ENCODE results near the gene LRP1-AS.

Gene LRP1-AS

GRCh38 chr12:57111031-57111734 lies 36.2 kb downstream of the LRP1-AS start, which contains the start of gene STAT6 (continued):
- TF ChIP-seq ZNF70 (CRISPR knock-in tag; IDR thresholded peaks at IDR 0.05): no peak

- TF ChIP-seq ZFP3 (CRISPR knock-in tag; IDR thresholded peaks at IDR 0.05) (no peak), PPARA (CRISPR knock-in tag; IDR thresholded peaks at IDR 0.05; ENCODE audit: borderline replicate concordance) (no peak), CSDC2 (CRISPR knock-in tag; IDR thresholded peaks at IDR 0.05) (no peak), SNAI2 (CRISPR knock-in tag; IDR thresholded peaks at IDR 0.05) (no peak), ZC3H10 (CRISPR knock-in tag; IDR thresholded peaks at IDR 0.05) (no peak), OSR1 (CRISPR knock-in tag; IDR thresholded peaks at IDR 0.05) (no peak), ESRRG (CRISPR knock-in tag; IDR thresholded peaks at IDR 0.05) (no peak), GLIS3 (CRISPR knock-in tag; IDR thresholded peaks at IDR 0.05) (no peak), RARB (CRISPR knock-in tag; IDR thresholded peaks at IDR 0.05) (no peak)
- no peak for ATAC-seq
These were observed 37.1 kb downstream of the LRP1-AS start for GRCh38 chr12:57110104-57111030.

- TF ChIP-seq TOX (CRISPR knock-in tag; IDR thresholded peaks at IDR 0.05; ENCODE audit: borderline replicate concordance): no peak
- TF ChIP-seq TSHZ2 (CRISPR knock-in tag; IDR thresholded peaks at IDR 0.05): no peak
- no peak for TF ChIP-seq PPARA (CRISPR knock-in tag; IDR thresholded peaks at IDR 0.05; ENCODE audit: borderline replicate concordance)
- no peak for ATAC-seq
These were observed 38.0 kb downstream of the LRP1-AS start for GRCh38 chr12:57109207-57110103.

- ATAC-seq: no peak
These were observed 39.8 kb downstream of the LRP1-AS start for GRCh38 chr12:57107456-57108155.

More at GRCh38 chr12:57107456-57108155, 39.8 kb downstream of the LRP1-AS start:
- TF ChIP-seq ISL1 (CRISPR knock-in tag; IDR thresholded peaks at IDR 0.05): no peak
- TF ChIP-seq TSHZ2 (CRISPR knock-in tag; IDR thresholded peaks at IDR 0.05): no peak
- no peak for TF ChIP-seq GLIS3 (CRISPR knock-in tag; IDR thresholded peaks at IDR 0.05)
- no peak for TF ChIP-seq ZNF8 (CRISPR knock-in tag; IDR thresholded peaks at IDR 0.05)
- TF ChIP-seq RARB (CRISPR knock-in tag; IDR thresholded peaks at IDR 0.05): no peak
- no peak for TF ChIP-seq ZNF565 (CRISPR knock-in tag; conservative IDR thresholded peaks at IDR 0.05; ENCODE audit: low read depth)
- TF ChIP-seq POU6F1 (CRISPR knock-in tag; IDR thresholded peaks at IDR 0.05; ENCODE audit: borderline replicate concordance, low read depth): no peak
- TF ChIP-seq ZFP30 (CRISPR knock-in tag; IDR thresholded peaks at IDR 0.05): no peak
- no peak for TF ChIP-seq SNAI2 (CRISPR knock-in tag; IDR thresholded peaks at IDR 0.05)
- TF ChIP-seq ZC3H10 (CRISPR knock-in tag; IDR thresholded peaks at IDR 0.05): no peak
- no peak for TF ChIP-seq CSDC2 (CRISPR knock-in tag; IDR thresholded peaks at IDR 0.05)
- TF ChIP-seq BACH2 (CRISPR knock-in tag; IDR thresholded peaks at IDR 0.05; ENCODE audit: borderline replicate concordance): no peak
- TF ChIP-seq ESRRG (CRISPR knock-in tag; IDR thresholded peaks at IDR 0.05): no peak
- no peak for TF ChIP-seq PATZ1 (CRISPR knock-in tag; IDR thresholded peaks at IDR 0.05; ENCODE audit: borderline replicate concordance)
- TF ChIP-seq PPARA (CRISPR knock-in tag; IDR thresholded peaks at IDR 0.05; ENCODE audit: borderline replicate concordance): no peak

All from SK-N-SH treated with all-trans-retinoic acid at 6 μM for 48 hours (cell line).